ENCODE results near the gene LTBP1.
A peak's percentile ranks its signal among the peaks of the same experiment; 100 is the strongest.

The LTBP1 gene

DNA sequence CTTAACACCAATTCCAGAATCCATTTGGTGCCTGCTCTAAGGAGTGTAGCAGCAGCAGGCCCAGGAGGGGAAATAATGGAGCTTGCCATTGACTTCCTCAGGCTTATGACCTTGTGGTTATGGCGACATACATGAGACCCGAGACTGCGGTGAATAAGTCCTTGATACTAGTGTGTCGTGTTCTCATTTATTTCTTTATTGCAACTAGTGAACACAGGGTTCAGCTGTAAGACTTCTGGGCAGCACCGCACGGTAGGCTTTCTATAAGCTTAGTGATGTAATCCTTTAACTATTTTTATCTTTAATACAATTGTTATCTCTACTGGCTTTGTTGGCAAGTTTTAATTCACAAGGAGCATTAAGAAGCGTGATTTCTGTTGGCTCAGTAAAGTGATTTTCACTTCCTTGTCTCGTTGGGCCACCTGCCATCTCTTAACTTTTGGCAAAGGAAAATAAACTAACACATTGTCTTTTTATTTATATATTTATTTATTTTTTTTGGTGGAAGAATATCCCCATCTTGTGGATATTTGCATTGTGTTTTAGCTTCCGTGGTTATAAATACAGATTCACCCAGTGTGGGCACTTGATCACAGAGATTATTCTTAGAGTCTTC is 139.8 kb downstream of the LTBP1 start:
- no peaks in the 10 kb centered on the region for H3K27me3 ChIP-seq (ENCODE audit: insufficient read depth, poor library complexity, severe bottlenecking)
- peaks cover 3% of the 10 kb centered on the region for H3K4me1 ChIP-seq (ENCODE audit: insufficient read depth, poor library complexity, severe bottlenecking)
- H3K27ac ChIP-seq (ENCODE audit: poor library complexity, severe bottlenecking), result no peak overlapping the region
- H3K36me3 ChIP-seq (ENCODE audit: low read depth), result no peaks in the 10 kb centered on the region
- TF ChIP-seq, protein P1, sequence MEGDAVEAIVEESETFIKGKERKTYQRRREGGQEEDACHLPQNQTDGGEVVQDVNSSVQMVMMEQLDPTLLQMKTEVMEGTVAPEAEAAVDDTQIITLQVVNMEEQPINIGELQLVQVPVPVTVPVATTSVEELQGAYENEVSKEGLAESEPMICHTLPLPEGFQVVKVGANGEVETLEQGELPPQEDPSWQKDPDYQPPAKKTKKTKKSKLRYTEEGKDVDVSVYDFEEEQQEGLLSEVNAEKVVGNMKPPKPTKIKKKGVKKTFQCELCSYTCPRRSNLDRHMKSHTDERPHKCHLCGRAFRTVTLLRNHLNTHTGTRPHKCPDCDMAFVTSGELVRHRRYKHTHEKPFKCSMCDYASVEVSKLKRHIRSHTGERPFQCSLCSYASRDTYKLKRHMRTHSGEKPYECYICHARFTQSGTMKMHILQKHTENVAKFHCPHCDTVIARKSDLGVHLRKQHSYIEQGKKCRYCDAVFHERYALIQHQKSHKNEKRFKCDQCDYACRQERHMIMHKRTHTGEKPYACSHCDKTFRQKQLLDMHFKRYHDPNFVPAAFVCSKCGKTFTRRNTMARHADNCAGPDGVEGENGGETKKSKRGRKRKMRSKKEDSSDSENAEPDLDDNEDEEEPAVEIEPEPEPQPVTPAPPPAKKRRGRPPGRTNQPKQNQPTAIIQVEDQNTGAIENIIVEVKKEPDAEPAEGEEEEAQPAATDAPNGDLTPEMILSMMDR (IDR thresholded peaks at IDR 0.05; ENCODE audit: poor library complexity, severe bottlenecking), result peak; percentile 38
- no peak overlapping the region for H3K4me3 ChIP-seq (ENCODE audit: severe bottlenecking)
- ATAC-seq (ENCODE audit: low read depth), result no peak
- no peaks in the 10 kb centered on the region for H3K9me3 ChIP-seq (ENCODE audit: severe bottlenecking)
- no peak for DNase-seq (ENCODE audit: low spot score)

DNA sequence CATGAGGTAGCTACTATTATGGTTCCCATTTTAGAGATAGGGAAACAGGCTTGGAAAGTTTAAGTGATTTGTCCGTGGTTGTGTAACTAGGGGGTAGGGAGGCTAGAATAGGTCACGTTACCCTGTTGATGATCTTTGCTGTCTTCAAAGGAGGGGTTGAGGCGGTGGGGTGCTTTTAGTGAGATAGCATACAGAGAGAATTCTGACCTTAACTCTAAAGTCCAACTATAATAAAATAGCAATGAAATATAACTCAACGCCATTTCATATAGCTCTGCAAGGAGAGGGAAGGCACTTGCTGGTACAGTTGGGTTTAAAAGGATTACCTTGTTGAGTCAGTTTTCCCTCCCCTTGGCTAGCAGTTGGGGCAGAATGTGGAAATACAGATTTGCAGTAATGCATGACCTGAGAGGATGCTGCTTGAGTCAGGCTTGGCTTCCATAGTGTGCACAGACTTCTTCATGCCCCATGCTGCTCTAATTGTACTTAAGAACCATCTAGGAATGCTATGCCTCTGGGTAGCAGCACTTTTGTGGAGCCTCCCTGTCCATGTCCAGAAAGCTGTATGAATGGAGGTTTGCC is 143.9 kb downstream of the LTBP1 start:
- Histone ChIP-seq H3K36me3 (ENCODE audit: low read depth) (no peaks in the 10 kb centered on the region), H3K27me3 (ENCODE audit: insufficient read depth, poor library complexity, severe bottlenecking) (no peaks in the 10 kb centered on the region), H3K27ac (ENCODE audit: poor library complexity, severe bottlenecking) (no peak overlapping the region), H3K4me3 (ENCODE audit: severe bottlenecking) (no peak overlapping the region), H3K4me1 (ENCODE audit: insufficient read depth, poor library complexity, severe bottlenecking) (peaks cover 3% of the 10 kb centered on the region), H3K9me3 (ENCODE audit: severe bottlenecking) (no peaks in the 10 kb centered on the region)
- TF ChIP-seq, protein P1 (IDR thresholded peaks at IDR 0.05; ENCODE audit: poor library complexity, severe bottlenecking), result no peak
- no peak for DNase-seq (ENCODE audit: low spot score)
- no peak for ATAC-seq (ENCODE audit: low read depth)

DNA sequence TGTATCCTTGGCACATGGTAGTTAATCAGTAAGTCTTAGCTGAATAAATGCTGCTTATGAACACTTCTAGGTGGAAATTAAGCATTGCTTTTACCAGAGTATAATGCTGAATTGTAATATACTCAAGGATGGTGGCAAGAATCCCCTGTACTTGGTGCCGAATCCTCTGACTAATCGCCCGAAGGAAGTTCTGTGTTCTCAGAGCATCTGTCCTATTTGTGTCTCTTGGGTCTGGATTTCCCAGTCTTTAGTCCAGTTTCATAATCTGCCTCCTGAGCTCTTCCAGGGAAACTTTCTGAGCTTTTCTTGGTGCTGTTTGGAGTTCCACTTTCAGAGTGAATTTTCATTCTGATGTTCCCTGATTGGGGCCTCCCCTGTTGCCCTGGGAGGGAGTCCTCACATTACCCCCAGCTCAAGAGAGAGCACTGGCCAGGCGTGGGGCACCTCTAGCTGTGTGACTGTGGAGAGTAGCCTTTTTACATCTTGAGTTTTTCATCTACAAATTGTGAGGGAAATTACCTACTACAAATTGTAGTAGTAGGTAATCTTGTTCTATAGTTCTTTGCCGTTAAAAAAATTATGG is 144.9 kb downstream of the LTBP1 start:
- TF ChIP-seq, protein P1 (IDR thresholded peaks at IDR 0.05; ENCODE audit: poor library complexity, severe bottlenecking), result no peak
- no peaks in the 10 kb centered on the region for H3K27me3 ChIP-seq (ENCODE audit: insufficient read depth, poor library complexity, severe bottlenecking)
- ATAC-seq (ENCODE audit: low read depth) (no peak), DNase-seq (ENCODE audit: low spot score) (no peak)
- no peak overlapping the region for H3K4me3 ChIP-seq (ENCODE audit: severe bottlenecking)
- H3K27ac ChIP-seq (ENCODE audit: poor library complexity, severe bottlenecking), result no peak overlapping the region
- H3K4me1 ChIP-seq (ENCODE audit: insufficient read depth, poor library complexity, severe bottlenecking), result peaks cover under 1% of the 10 kb centered on the region
- H3K9me3 ChIP-seq (ENCODE audit: severe bottlenecking), result no peaks in the 10 kb centered on the region
- no peaks in the 10 kb centered on the region for H3K36me3 ChIP-seq (ENCODE audit: low read depth)

GRCh38 chr2:33093283-33093993 is 146.7 kb downstream of the LTBP1 start:
- Histone ChIP-seq H3K4me1 (ENCODE audit: insufficient read depth, poor library complexity, severe bottlenecking) (no peaks in the 10 kb centered on the region), H3K9me3 (ENCODE audit: severe bottlenecking) (no peaks in the 10 kb centered on the region), H3K4me3 (ENCODE audit: severe bottlenecking) (no peak overlapping the region), H3K27ac (ENCODE audit: poor library complexity, severe bottlenecking) (no peak overlapping the region), H3K27me3 (ENCODE audit: insufficient read depth, poor library complexity, severe bottlenecking) (no peaks in the 10 kb centered on the region), H3K36me3 (ENCODE audit: low read depth) (no peaks in the 10 kb centered on the region)
- DNase-seq (ENCODE audit: low spot score) (no peak), ATAC-seq (ENCODE audit: low read depth) (no peak)
- TF ChIP-seq, protein P1 (IDR thresholded peaks at IDR 0.05; ENCODE audit: poor library complexity, severe bottlenecking), result no peak

All from RWPE2 (cell line).